Hematopoietic multipotent progenitor cell treated with erythropoietin and hydrocortisone succinate and interleukin-3 and kit ligand, for 17 days (in vitro differentiated cells): Measurements from ENCODE around the gene RABGAP1L.
"Not testable (repeated sequence)": the region's sequence is repeated elsewhere in the genome, so short reads cannot be mapped to it uniquely, and the experiment has no call there.

Experiments used
- DNase-seq: peaks from one replicate; pipeline ENCODE4 v3.0.0-alpha.2; 2015; ENCODE audit warnings: low spot score

The RABGAP1L gene

GRCh38 chr1:175042650-175043049 is 883.3 kb downstream of the RABGAP1L start:
- DNase-seq, result no peak

GRCh38 chr1:175043824-175044223 is 884.5 kb downstream of the RABGAP1L start:
- DNase-seq, result no peak

GRCh38 chr1:175044591-175044990 is 885.3 kb downstream of the RABGAP1L start:
- not testable (repeated sequence) for DNase-seq
